Rectal smooth muscle tissue (tissue), 1 donor: ENCODE measurements around the gene DHCR7.
"Not testable (repeated sequence)": the region's sequence is repeated elsewhere in the genome, so short reads cannot be mapped to it uniquely, and the experiment has no call there.

Source experiments
- H3K27ac ChIP-seq: one replicate; pipeline ENCODE4 v1.7.0; 2013; ENCODE audit warnings: low read depth, low read length, inconsistent platforms
- H3K27me3 ChIP-seq: one replicate; pipeline ENCODE4 v1.7.0; 2013; ENCODE audit warnings: low read length; ENCODE audit not compliant: control insufficient read depth, insufficient read depth
- H3K36me3 ChIP-seq: one replicate; pipeline ENCODE4 v1.7.0; 2013; ENCODE audit warnings: low read length; ENCODE audit not compliant: control insufficient read depth, insufficient read depth
- H3K4me1 ChIP-seq: one replicate; pipeline ENCODE4 v1.7.0; 2013; ENCODE audit warnings: low read length; ENCODE audit not compliant: control insufficient read depth, insufficient read depth
- H3K4me3 ChIP-seq: one replicate; pipeline ENCODE4 v1.7.0; 2013; ENCODE audit warnings: low read length
- H3K9ac ChIP-seq: one replicate; pipeline ENCODE4 v1.7.0; 2013; ENCODE audit warnings: low read length

The DHCR7 gene

DNA sequence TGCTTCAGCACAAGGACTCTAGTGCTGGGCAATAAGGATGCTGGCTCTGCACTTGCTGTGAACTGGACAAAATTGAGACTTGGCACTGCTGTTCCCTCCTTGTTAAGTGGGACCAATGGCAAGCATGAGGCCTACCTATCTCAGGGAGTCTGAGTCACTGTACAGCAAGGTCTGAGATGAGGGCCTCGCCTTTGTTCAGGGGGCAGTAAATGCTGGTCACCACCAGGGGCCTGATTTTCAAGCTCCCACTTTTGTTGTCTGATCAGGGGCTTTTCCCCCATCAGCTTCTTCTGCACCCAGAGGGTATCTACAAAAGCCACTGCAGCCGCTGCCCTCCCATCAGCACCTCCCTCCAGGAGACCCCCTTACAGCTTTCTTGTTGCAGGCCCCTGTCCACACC lies 22.8 kb downstream of the DHCR7 start:
- no peaks in the 10 kb centered on the region for H3K4me1 ChIP-seq

DNA sequence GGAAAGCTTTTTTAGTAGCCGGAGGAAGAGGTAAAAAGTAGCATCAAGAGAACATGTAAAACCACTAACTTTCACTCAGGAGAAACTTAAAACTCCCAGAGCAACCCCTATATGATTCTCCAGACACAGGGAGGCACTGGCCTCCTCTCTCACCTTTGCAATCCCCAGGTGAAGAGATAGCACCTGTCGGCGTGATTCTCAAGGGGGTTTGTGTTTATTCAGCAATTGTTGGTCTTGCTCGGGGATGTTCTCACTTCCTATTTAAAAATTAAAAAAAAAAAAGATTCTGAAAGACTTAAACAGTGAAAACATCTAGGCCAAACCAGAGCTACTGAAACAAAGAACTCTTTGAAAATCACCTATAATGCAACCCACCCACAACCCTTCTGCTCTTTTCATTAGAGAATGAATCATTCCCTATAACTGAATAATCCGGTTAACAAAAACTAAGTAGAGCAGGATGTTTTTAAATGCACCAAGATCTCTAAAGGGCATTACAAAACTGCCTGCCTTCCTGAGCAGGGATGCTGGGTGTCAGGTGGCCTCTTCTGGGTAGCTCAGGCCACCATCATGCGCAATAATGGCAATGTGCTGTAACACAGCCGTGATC lies 24.9 kb downstream of the DHCR7 start:
- H3K9ac ChIP-seq = no peak overlapping the region
- no peaks in the 10 kb centered on the region for H3K27me3 ChIP-seq
- H3K27ac ChIP-seq = no peak overlapping the region
- no peaks in the 10 kb centered on the region for H3K4me1 ChIP-seq
- H3K36me3 ChIP-seq = no peaks in the 10 kb centered on the region
- no peak overlapping the region for H3K4me3 ChIP-seq

More for the DNA sequence above, 22.8 kb downstream of the DHCR7 start:
- Histone ChIP-seq H3K27ac (no peak overlapping the region), H3K36me3 (no peaks in the 10 kb centered on the region), H3K4me3 (no peak overlapping the region), H3K27me3 (no peaks in the 10 kb centered on the region), H3K9ac (no peak overlapping the region)

DNA sequence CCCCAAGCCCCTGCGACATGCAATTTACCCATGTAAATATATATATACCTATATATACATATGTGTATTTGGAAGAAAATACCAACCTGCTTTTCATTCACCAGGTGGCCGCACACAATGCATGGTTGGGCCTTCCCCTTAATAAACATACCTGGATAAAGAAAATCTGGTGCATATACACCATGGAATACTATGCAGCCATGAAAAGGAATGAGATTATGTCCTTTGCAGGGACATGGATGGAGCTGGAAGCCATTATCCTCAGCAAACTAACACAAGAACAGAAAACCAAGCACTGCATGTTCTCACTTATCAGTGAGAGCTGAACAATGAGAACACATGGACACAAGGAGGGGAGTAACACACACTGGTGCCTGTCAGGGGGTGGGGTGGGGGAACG lies 25.9 kb downstream of the DHCR7 start:
- not testable (repeated sequence) for H3K4me1 ChIP-seq, H3K27ac ChIP-seq, H3K4me3 ChIP-seq, H3K9ac ChIP-seq, H3K36me3 ChIP-seq, H3K27me3 ChIP-seq

DNA sequence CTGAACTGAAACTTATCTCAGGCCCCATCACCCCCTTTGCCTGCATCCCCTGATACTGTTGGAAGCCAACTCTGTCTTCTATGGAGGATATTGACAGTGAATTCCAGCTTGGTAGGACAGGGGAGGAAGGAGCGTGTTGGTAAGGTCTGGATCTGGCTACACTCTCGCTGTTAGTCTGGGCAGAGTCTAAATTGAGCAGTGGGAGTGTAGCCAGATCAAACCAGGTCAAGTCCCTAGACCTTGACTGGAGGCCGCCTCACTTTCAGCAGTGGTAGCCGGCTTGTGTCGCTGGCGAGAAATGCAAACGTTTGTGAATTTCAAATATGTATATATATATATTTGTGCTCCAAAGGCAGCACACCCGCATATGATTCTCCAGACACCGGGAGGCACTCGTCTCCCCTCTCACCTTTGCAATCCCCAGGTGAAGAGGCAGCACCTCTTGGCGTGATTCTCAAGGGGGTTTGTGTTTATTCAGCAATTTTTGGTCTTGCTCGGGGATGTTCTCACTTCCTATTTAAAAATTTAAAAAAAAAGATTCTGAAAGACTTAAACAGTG lies 26.7 kb downstream of the DHCR7 start:
- Histone ChIP-seq H3K27ac (no peak overlapping the region), H3K27me3 (no peaks in the 10 kb centered on the region), H3K4me1 (no peaks in the 10 kb centered on the region)

DNA sequence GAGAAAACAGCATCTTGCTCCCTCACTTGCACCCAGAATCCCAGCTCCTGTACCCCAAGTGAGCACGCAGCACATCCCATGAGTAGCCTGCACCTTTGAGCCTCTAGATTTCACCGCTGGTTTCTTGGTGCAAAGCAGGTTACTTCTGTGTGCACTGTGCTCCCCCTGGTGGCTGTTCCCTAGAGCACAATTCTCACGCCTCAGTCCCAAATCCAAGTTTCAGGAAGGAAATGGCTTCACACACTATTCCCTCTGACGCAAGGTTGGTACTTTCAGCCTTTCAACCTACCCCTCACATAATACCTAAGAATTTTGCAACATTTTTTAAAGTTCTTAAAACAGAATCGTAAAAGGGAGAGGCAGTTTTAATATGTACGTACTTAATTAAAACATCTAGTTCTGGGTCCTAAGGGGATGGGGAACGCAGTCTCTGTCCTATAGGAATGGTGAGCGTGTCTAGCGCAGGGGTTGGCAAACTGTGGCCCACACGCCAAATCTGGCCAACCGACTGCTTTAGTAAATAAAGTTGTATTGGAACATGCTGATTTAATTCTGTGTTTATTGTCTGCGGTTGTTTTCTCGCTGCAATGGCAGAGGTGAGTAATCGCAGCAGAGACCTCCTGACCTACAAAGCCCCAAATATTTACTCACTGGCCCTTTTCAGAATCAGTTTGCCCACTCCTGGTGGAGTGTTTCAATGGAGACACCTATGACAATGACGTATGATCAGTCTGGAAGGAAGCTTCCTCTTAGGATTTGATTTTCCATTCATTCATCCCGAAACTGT lies 27.5 kb downstream of the DHCR7 start:
- no peak overlapping the region for H3K4me3 ChIP-seq
- no peak overlapping the region for H3K9ac ChIP-seq
- H3K27ac ChIP-seq = no peak overlapping the region
- H3K36me3 ChIP-seq = no peaks in the 10 kb centered on the region
- no peaks in the 10 kb centered on the region for H3K27me3 ChIP-seq
- H3K4me1 ChIP-seq = no peaks in the 10 kb centered on the region

More for the DNA sequence above, 26.7 kb downstream of the DHCR7 start:
- H3K9ac ChIP-seq = no peak overlapping the region
- H3K36me3 ChIP-seq = no peaks in the 10 kb centered on the region
- H3K4me3 ChIP-seq = no peak overlapping the region

DNA sequence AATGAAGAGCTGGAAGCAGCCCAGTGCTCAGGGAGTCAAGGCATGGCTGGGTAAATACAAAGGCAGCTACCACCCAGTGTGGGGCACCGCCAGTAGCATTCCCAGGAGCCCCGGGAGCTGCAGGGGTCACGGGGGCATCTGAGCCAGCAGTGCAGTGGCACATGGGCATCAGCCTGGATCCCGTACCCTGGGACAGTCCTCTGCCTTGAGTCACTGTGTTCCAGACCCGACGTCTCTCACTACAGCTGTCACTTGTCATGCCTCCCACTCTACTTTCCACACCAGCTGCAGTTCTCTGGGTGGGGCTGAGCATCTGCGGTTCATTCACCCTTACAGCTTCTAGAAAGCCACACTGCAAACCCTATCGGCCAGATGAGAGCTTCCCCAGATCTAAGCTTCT lies 29.6 kb downstream of the DHCR7 start:
- Histone ChIP-seq H3K4me1 (no peaks in the 10 kb centered on the region), H3K27ac (no peak overlapping the region), H3K4me3 (no peak overlapping the region), H3K9ac (no peak overlapping the region), H3K27me3 (no peaks in the 10 kb centered on the region), H3K36me3 (no peaks in the 10 kb centered on the region)

DNA sequence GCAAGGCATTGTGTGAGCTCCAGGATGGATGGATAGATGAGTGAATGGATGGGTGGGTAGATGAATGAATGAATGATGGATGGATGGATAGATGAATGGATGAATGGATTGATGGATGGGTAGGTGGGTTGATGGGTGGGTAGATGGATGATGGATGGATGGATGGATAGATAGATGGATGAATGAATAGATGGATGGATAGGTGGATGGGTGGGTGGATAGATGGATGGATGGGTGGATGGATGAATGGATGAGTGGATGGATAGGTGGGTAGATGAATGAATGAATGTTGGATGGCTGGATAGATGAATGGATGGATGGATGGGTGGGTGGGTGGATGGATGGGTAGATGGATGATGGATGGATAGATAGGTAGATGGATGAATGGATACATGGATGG lies 33.5 kb downstream of the DHCR7 start:
- no peaks in the 10 kb centered on the region for H3K4me1 ChIP-seq
- no peak overlapping the region for H3K4me3 ChIP-seq
- no peaks in the 10 kb centered on the region for H3K36me3 ChIP-seq
- H3K27me3 ChIP-seq = no peaks in the 10 kb centered on the region
- H3K9ac ChIP-seq = no peak overlapping the region
- H3K27ac ChIP-seq = no peak overlapping the region

DNA sequence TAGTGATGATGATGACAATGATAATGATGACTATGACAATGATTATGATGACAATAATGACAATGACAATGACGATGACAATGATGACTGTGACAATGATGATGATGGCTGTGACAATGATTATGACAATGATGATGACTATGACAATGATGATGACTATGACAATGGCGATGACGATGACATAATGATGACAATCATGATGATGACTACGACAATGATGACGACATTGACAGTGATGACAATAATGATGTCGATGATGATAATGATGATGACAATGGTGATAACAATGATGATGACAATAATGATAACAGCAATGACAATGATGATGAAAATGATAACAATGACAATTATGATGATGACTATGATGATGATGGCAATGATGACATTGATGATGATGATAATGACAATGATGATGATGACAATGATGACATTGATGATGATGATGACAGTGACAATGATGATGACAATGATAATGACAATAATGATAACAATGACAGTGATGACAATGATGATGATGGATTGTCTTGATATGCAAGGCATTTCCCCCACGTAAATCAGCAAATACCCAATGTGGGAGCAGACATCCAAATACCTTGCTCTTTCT lies 37.7 kb downstream of the DHCR7 start:
- Histone ChIP-seq H3K27me3 (no peaks in the 10 kb centered on the region), H3K27ac (no peak overlapping the region), H3K9ac (no peak overlapping the region), H3K36me3 (no peaks in the 10 kb centered on the region), H3K4me1 (no peaks in the 10 kb centered on the region), H3K4me3 (no peak overlapping the region)

DNA sequence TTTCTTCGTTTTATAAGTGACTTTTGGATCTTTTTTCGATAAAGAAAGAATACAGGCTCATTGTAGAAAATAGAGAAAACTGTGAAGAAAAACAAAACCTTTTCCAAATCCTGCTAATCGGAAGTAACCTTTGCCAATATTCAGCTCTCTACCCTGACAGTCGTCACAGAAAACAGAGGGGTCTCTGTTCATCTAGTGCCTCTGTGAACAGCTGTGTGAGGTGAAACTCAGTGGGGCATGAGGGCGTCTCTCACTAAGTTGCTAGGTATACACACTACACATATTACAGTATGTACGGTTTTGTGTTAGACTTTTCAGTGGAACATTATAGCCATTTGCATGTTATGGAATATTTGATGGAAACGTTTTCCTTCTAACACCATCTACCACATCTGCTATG lies 39.4 kb downstream of the DHCR7 start:
- Histone ChIP-seq H3K9ac (no peak overlapping the region), H3K27ac (no peak overlapping the region), H3K4me1 (no peaks in the 10 kb centered on the region), H3K4me3 (no peak overlapping the region), H3K36me3 (no peaks in the 10 kb centered on the region), H3K27me3 (no peaks in the 10 kb centered on the region)

DNA sequence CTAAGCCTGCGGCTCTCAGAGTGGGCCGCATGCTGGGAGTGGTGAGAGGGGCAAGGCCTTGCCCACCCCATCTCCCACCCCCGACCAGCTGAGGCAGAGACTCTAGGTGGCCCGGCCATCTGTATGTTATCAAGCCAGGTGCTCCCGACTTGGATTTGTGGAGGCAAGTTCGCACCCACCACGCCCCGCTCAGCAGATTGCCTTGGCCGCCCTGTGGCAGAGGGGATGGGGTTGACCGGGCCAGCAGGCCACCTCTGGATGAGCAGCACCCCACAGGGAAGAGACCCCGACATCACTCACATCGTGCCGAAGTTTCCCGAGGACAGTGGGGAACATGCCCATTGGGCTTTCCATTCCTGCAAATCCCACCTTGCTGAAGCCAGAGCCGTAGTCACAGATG lies 40.8 kb downstream of the DHCR7 start:
- Histone ChIP-seq H3K27ac (no peak overlapping the region), H3K27me3 (no peaks in the 10 kb centered on the region), H3K4me1 (no peaks in the 10 kb centered on the region), H3K36me3 (no peaks in the 10 kb centered on the region), H3K4me3 (no peak overlapping the region), H3K9ac (no peak overlapping the region)

DNA sequence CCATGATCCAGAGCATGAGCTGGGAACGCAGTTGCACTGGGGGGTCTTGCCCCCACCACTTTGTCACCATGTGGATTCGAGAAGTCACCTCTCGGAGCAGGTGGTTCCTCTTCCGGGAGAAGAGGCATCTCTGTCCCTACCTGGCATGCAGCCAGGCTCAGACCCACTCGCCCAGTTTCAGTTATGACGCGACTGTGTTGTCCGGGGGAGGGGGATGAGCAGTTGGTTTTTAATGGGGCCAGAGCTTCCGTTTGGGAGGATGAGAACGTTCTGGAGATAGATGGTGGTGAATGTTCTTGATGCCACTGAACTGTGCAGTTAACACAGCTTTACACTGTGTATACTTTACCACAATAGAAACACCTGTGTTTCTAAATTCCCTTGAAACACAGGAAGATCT lies 41.5 kb downstream of the DHCR7 start:
- Histone ChIP-seq H3K27me3 (no peaks in the 10 kb centered on the region), H3K4me3 (no peak overlapping the region), H3K27ac (no peak overlapping the region), H3K4me1 (no peaks in the 10 kb centered on the region), H3K9ac (no peak overlapping the region), H3K36me3 (no peaks in the 10 kb centered on the region)

DNA sequence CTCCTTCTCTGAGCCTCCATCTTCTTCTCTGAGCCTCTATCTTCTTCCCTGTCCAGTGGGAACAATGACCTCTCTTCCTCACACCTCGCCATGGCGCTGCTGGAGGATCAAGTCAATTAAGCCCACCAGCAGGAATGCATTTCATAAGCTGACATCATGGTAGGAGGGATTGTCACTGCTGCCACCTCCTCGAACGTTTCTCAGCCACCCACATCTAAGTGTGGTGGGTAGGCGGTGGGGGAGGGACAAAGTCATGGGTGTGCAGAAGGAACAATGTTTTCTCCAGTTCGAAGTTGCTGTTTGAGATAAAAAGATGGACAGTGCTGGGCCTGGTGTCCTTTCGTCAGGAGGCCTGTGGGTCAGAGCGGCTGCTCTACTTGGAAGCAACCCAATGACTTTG lies 44.0 kb downstream of the DHCR7 start:
- no peak overlapping the region for H3K27ac ChIP-seq
- no peak overlapping the region for H3K9ac ChIP-seq
- no peak overlapping the region for H3K4me3 ChIP-seq
- H3K4me1 ChIP-seq = no peaks in the 10 kb centered on the region
- no peaks in the 10 kb centered on the region for H3K27me3 ChIP-seq
- H3K36me3 ChIP-seq = no peaks in the 10 kb centered on the region
